ENCODE data around the gene AIP. TPM values are rescaled to one million over a fixed set of nuclear protein-coding genes. Genes with fewer than 3 reads are reported as not detected.
A peak's percentile ranks its signal among the peaks of the same experiment; 100 is the strongest.

Gene AIP
- total and polyA plus RNA-seq, 2 donors (not counting 1 experiment from before 2014, with no cell fraction given), result 127 to 205 TPM

DNA sequence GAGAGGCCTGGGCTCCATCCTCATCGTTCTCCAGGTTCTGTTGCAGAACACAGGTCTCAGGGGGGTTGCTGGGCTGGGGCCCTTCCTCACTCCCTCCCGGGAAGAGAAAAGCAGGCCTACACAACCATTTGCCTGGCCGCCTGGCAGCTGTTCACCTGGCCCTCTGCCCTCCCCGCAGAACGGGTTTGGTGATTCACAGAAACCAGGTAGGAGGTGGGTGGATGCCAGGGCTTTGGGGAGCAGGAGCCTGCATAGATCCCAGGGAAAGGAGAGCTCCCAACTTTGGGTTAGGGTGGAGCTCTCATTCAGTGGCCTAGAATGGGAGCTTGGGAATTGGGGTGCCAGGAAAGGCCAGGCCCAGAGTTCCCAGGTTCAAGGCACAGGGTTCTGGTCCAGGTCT is 14.8 kb upstream of the AIP start:
- Histone ChIP-seq H3K27me3 (replicated peaks in 1 of 4; ENCODE audit: control extremely low read depth in 1 of 4, control insufficient read depth in 3 of 4, insufficient read depth in 4 of 4, low read length in 3 of 4) (no peaks in the 10 kb centered on the region), H3K4me3 (ENCODE audit: control extremely low read depth in 1 of 5, extremely low read depth in 1 of 5, insufficient read depth in 1 of 5, low read depth in 2 of 5, low read length in 4 of 5) (peak overlapping the region; percentile 44 to 96 (median 91)), H3K4me2 (replicated peaks; ENCODE audit: low read depth, low read length, poor library complexity, severe bottlenecking) (peak overlapping the region; percentile 98), H3K9ac (ENCODE audit: low read length) (peak overlapping the region; percentile 91), H3K36me3 (replicated peaks in 1 of 2; ENCODE audit: control extremely low read depth in 1 of 2, control insufficient read depth in 1 of 2, extremely low read depth in 1 of 2, insufficient read depth in 2 of 2, low read length in 1 of 2) (peaks cover 2 to 9% of the 10 kb centered on the region in 2 experiments), H3K4me1 (ENCODE audit: control insufficient read depth in 2 of 2, insufficient read depth in 2 of 2, low read length in 2 of 2) (peaks cover 37 to 66% of the 10 kb centered on the region in 2 donors), H2AFZ (ENCODE audit: insufficient read depth, low read depth, low read length, poor library complexity, severe bottlenecking) (no peak overlapping the region), H4K20me1 (ENCODE audit: control insufficient read depth, insufficient read depth, low read length, poor library complexity, severe bottlenecking) (peaks cover 10% of the 10 kb centered on the region), H3K9me3 (ENCODE audit: control extremely low read depth in 1 of 3, control insufficient read depth in 2 of 3, insufficient read depth in 1 of 3, low read length in 2 of 3) (peaks cover 0 to 9% (median 0%) of the 10 kb centered on the region in 3 donors), H3K27ac (ENCODE audit: low read length in 2 of 2) (peak overlapping the region in 1 of 2 donors; percentile 87), H3K79me2 (ENCODE audit: control insufficient read depth, insufficient read depth, low read length) (peaks cover 51% of the 10 kb centered on the region)
- ChIA-PET POLR2A (interaction anchor here (0.8 to 10.4 kb wide), 19 partner anchors 9 to 116 kb away, joined by 3 to 215 read pairs (median 12); partner anchors contain the start of genes AIP, CABP4, CDK2AP2 and CORO1B), CTCF (interaction anchor here (0.9 to 6.7 kb wide), 17 partner anchors 9 to 85 kb away, joined by 3 to 64 read pairs (median 5); partner anchors contain the start of genes AIP, PITPNM1, PPP1CA and PTPRCAP)
- intact Hi-C loops (cut with micrococcal nuclease), result no loop called here
- 48% methylated on average over 2 of the region's 5 CpGs for WGBS (ENCODE audit: insufficient coverage)
- Mint-ChIP-seq H3K9me3 (ENCODE audit: insufficient read depth) (no peaks in the 10 kb centered on the region), H3K4me1 (peaks cover 58% of the 10 kb centered on the region), H3K27me3 (no peaks in the 10 kb centered on the region), H3K4me3 (peak overlapping the region; percentile 95), H3K27ac (peak overlapping the region; percentile 95)
- DNase-seq, result no peak
- TF ChIP-seq EZH2 (IDR thresholded peaks at IDR 0.05; ENCODE audit: borderline replicate concordance, insufficient read depth, low read depth, low read length, poor library complexity, severe bottlenecking), result no peak
- TF ChIP-seq, protein P1, sequence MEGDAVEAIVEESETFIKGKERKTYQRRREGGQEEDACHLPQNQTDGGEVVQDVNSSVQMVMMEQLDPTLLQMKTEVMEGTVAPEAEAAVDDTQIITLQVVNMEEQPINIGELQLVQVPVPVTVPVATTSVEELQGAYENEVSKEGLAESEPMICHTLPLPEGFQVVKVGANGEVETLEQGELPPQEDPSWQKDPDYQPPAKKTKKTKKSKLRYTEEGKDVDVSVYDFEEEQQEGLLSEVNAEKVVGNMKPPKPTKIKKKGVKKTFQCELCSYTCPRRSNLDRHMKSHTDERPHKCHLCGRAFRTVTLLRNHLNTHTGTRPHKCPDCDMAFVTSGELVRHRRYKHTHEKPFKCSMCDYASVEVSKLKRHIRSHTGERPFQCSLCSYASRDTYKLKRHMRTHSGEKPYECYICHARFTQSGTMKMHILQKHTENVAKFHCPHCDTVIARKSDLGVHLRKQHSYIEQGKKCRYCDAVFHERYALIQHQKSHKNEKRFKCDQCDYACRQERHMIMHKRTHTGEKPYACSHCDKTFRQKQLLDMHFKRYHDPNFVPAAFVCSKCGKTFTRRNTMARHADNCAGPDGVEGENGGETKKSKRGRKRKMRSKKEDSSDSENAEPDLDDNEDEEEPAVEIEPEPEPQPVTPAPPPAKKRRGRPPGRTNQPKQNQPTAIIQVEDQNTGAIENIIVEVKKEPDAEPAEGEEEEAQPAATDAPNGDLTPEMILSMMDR (IDR thresholded peaks at IDR 0.05), result no peak
- ATAC-seq (ENCODE audit: low read depth), result no peak

DNA sequence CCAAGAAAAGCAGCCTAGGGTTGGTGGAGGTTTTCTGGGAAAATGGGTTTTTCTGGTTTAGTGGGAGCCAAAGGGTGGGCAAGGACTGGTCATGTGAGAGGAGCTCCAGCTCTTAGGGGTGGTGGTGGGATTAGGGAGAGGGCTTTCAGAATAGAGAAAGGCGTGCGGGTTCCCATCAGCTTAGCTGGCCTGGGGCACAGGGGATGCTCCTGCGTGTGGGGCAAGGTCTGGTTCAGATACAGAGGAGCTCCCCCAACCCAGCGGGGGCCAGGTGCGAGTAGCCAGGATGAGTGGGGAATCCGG is 14.4 kb upstream of the AIP start:
- H3K4me3 Mint-ChIP-seq, result peak overlapping the region; percentile 95
- DNase-seq (no peak), ATAC-seq (ENCODE audit: low read depth) (no peak)
- Histone ChIP-seq H2AFZ (ENCODE audit: insufficient read depth, low read depth, low read length, poor library complexity, severe bottlenecking) (peak overlapping the region; percentile 78), H4K20me1 (ENCODE audit: control insufficient read depth, insufficient read depth, low read length, poor library complexity, severe bottlenecking) (peaks cover 10% of the 10 kb centered on the region), H3K79me2 (ENCODE audit: control insufficient read depth, insufficient read depth, low read length) (peaks cover 49% of the 10 kb centered on the region), H3K9ac (ENCODE audit: low read length) (peak overlapping the region; percentile 91), H3K36me3 (replicated peaks in 1 of 2; ENCODE audit: control extremely low read depth in 1 of 2, control insufficient read depth in 1 of 2, extremely low read depth in 1 of 2, insufficient read depth in 2 of 2, low read length in 1 of 2) (peaks cover 2 to 9% of the 10 kb centered on the region in 2 experiments), H3K9me3 (ENCODE audit: control extremely low read depth in 1 of 3, control insufficient read depth in 2 of 3, insufficient read depth in 1 of 3, low read length in 2 of 3) (peaks cover 0 to 9% (median 0%) of the 10 kb centered on the region in 3 donors), H3K4me2 (replicated peaks; ENCODE audit: low read depth, low read length, poor library complexity, severe bottlenecking) (peak overlapping the region; percentile 98), H3K4me3 (ENCODE audit: control extremely low read depth in 1 of 5, extremely low read depth in 1 of 5, insufficient read depth in 1 of 5, low read depth in 2 of 5, low read length in 4 of 5) (peak overlapping the region; percentile 44 to 96 (median 91)), H3K27ac (ENCODE audit: low read length in 2 of 2) (peak overlapping the region; percentile 50 to 87), H3K27me3 (replicated peaks in 1 of 4; ENCODE audit: control extremely low read depth in 1 of 4, control insufficient read depth in 3 of 4, insufficient read depth in 4 of 4, low read length in 3 of 4) (no peaks in the 10 kb centered on the region), H3K4me1 (ENCODE audit: control insufficient read depth in 2 of 2, insufficient read depth in 2 of 2, low read length in 2 of 2) (peaks cover 37 to 62% of the 10 kb centered on the region in 2 donors)
- POLR2A ChIA-PET, result interaction anchor here (0.8 to 10.4 kb wide), 19 partner anchors 9 to 116 kb away, joined by 3 to 215 read pairs (median 12); partner anchors contain the start of genes AIP, CABP4, CDK2AP2 and CORO1B
- intact Hi-C loops (cut with micrococcal nuclease), result no loop called here
- CTCF ChIA-PET, result interaction anchor here (0.6 to 6.7 kb wide), 18 partner anchors 9 to 126 kb away, joined by 3 to 64 read pairs (median 5); partner anchors contain the start of genes AIP, CABP4, PITPNM1 and PPP1CA
- 9% methylated on average over 6 of the region's 6 CpGs for WGBS (ENCODE audit: insufficient coverage)
- H3K9me3 Mint-ChIP-seq (ENCODE audit: insufficient read depth), result no peaks in the 10 kb centered on the region
- no peaks in the 10 kb centered on the region for H3K27me3 Mint-ChIP-seq
- peak overlapping the region; percentile 95 for H3K27ac Mint-ChIP-seq
- TF ChIP-seq, protein P1 (IDR thresholded peaks at IDR 0.05), result no peak
- no peak for TF ChIP-seq EZH2 (IDR thresholded peaks at IDR 0.05; ENCODE audit: borderline replicate concordance, insufficient read depth, low read depth, low read length, poor library complexity, severe bottlenecking)
- peaks cover 54% of the 10 kb centered on the region for H3K4me1 Mint-ChIP-seq
